GM03348 (cell line): ENCODE data around the gene LYPD6B.

ENCODE experiments used
- DNase-seq: peaks from one replicate; pipeline ENCODE4 v3.0.0; 2012; ENCODE audit warnings: low spot score

The LYPD6B gene

DNA sequence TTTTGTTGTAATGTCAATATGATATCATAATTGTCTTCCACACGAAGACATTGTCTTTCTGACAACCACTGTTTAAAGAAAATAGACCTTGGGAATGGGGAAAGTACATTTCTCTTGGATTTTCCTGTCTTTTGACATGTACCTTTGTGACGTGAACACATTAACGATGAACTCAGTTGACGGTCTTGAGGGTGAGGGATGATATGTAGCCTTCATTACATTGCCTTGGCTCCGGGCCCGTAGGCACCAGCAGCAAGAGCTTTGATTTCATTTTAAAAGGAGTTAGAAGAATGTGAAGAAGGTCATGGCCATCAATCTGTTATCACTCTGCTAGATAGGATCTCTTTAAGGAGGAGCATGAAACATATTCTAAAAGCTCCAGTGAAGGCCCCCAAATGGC, 80.9 kb downstream of the LYPD6B start:
- DNase-seq, result no peak

DNA sequence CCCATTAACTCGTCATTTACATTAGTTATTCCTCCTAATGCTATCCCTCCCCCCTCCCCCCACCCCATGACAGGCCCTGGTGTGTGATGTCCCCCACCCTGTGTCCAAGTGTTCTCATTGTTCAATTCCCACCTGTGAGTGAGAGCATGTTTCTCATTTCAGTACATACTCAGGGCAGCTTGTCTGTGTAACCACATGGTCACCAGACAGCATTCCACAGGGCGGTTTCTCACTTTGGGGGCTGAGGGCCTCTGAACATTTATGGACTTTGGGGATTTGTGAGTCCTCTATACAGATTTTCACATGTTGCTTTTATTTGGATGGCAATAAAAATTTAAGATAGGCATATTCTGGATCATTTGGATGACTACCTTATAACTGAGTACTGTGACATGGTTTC, 84.0 kb downstream of the LYPD6B start:
- no peak for DNase-seq

DNA sequence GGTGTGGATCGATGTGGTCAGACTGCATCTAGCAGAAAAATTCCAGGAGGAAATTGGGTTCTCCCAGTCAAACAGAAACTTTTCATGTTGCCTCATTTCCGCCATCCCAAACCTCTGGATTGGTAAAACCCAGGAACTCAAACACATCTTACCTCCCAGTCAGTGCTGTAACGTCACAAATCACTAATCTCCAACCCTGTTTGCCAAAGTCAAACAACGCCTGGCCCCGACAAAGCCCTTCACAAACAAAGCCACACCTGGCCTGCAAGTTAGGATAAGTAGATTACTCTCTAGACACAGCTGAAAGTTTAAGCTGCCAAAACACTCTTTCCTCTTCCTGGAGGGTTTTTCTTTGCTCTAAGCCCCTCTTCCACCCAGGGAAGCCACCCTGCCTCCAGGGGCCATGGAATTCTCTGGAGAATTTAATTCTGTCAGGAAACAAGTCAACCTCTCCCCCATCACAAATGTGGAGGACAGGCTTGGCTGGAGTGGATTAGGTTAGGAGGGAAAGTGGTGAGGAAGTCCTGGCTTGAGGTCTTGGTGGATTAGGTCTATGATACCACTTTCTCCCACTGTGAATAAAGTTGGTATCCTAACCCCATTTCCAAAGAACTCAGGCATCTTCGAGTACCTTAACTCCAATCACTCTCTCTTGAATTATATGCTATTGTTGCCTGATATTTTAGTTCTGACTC, 86.7 kb downstream of the LYPD6B start:
- DNase-seq, result no peak

DNA sequence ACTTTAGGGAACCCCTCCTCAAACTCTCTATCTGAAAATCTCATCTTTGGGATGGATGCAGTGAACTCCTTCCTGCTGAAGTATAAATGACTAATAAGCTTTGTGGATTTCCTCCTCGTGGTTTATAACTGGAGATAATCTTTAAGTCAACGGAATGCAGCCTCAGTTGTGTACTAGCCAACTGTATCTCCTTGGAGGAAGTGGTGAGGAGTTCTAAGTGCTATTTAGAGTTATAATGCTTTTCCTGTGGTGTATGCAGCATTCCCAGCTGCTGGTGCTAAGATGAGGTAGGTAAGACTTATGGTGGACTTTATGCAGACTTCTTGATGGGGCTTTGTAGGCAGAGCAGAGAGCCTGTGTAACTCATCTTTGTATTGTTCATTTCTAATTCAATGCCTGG, 90.9 kb downstream of the LYPD6B start:
- no peak for DNase-seq

DNA sequence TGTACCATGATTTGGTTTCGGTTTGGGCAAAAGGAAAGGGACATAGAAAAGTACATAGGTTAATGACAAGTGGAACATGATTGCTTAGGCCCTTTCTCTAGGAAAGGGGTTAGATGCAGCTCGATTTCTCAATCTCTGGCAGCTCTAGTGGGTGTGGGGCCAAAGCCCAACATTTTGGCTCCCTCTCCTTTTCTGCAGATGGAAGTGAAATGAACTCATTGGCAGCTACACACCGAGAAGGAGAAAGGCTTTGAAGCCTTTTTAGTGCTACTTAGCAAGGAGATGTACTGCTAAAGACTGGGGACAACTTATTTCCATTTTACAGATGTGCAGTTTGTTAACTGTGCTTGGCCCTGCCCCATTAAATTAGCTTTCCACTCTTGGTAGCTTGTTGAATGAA, 93.8 kb downstream of the LYPD6B start:
- DNase-seq, result no peak

DNA sequence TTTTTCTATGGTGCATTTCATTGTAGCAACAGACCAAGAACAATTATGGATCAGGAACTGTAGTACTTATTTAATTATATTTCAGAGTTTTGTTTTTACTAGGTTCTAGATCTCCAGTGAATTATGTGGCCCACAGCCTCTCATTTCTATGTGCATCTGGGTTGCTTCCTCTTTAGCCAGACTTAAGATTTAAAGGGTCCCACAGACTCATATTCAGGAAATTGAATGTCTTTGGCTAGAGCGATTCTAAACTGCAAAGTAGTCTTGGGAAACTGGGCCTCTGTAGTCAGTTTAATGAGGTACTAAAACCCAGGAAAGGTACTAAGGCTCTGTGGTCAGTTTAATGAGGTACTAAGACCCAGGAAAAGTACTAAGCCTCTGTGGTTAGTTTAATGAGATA, 94.4 kb downstream of the LYPD6B start:
- DNase-seq, result no peak

DNA sequence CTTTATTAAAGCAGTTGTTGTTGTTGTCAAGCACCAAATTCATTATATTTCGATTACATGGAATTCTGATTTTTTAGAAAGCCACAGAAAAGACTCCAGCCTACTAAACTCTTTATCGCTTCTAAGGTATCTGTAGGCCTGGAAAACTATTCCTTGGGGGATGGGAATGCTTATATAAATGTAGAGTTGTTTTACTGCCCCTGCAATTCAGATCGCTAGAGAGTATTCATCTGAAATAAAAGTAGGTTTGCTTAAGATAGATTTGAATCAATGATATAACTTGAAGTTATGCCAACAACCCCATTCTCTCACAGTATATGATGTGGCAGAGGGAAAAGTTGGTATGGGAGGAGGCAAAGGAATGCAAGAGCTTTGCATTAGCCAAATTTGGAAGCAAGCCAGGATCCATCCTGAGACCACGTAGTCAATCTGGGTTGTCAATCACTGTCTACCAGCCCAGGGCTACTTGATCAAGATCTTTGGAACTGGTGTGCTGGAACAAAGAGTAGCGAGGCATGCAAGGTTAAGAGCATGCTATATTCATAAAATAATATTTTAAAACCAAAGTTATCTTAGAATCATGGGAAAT, 95.9 kb downstream of the LYPD6B start:
- no peak for DNase-seq

DNA sequence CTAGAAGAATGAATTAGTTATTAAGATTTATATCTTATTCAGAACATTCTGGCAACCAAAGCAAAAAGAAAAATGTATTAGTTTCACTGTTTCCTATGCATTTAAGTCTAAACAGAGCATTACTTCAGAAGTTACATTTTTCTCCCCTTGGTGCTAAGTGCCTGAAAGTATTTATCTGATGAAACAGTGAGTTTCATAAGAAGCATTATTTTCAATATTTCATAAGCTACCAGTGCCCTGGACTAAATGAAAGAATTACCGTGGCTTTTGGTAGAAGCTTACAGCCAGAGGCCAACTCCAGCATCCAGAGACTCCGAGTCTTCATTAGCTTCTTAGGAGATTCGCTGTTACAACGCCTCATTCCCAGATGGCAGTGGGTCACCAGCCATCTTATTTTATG, 97.6 kb downstream of the LYPD6B start:
- DNase-seq, result no peak

DNA sequence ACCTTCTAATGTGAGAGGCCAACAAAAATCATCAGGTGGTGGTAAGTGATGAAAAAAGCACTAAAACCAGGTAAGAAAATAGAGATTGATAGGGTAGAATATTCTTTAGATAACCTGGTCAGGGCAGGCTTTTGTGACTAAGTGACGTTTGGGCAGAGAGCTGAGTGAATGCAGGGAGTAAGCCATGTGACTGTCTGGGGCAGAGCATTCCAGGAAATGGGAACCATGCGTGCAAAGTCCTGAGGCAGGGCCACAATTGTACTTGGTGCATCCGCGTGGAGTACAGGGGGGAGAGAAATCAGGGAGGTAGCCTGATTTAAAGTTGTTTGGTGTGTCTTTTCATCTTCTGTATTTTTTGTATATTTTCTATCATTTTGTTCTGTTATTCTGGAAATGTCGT, 102.5 kb downstream of the LYPD6B start:
- DNase-seq, result no peak

DNA sequence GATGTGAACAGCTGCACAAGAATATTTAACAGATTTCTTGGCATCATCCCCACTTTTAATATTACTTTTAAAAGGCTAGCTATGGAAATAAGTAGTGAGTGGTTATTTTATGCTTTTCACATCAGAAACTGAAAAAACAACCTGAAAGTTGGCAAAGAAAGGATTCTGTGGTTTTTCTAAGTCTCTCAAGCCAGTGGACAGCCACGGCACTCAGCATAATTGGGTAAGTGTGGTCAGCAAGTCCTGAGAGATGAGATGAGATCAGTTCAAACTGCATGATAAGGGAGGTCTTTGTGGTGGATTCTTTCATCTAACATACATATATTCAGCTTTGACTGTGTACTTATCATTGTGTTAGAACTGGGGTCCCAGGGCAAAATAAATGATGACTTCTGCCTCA, 105.2 kb downstream of the LYPD6B start:
- no peak for DNase-seq

DNA sequence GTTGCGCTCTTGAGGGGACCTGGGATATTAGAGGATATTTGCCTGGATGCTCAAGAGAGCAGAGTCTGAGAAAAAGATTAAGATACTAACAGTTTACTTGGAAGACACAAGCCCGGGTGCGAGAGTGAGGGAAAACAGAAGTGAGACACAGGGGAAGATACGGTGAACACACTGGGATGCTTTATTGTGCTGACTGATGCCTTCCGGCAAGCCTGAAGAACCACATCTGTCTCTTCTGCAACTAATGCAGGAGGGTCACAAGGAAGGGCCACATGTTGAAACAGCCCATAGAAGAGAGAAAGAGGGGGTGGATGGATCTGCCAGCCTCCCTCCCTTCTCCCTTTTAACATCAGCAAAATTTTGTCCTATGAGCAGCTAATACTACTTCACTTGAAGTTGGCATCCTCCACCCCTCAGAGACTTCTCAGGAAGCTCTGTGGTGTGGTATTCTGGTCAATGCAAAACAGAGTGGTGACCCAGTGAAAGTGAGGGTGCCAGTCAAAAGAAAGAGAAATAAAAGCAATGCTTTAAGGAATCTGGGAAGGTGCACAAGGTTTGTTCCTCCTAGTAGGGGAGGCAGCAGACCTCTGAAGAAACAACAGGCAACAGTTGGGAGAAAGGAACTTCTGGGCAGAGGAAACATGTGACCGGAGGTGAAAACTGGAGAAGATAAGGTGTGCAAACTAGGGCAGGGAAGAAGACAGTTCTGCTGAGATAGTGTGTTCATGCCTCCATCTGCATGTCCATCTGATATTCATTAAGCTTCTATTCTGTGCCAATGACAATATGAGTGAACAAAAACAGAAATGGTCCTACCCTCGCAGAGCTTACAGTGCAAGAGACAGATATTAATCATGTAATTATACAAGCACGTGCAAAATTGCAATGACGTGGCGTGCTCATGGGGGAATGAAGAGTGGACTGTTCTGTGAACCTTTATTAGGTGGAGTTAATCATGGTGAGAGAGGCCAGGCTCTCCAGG, 107.1 kb downstream of the LYPD6B start:
- peak; percentile 9 for DNase-seq

DNA sequence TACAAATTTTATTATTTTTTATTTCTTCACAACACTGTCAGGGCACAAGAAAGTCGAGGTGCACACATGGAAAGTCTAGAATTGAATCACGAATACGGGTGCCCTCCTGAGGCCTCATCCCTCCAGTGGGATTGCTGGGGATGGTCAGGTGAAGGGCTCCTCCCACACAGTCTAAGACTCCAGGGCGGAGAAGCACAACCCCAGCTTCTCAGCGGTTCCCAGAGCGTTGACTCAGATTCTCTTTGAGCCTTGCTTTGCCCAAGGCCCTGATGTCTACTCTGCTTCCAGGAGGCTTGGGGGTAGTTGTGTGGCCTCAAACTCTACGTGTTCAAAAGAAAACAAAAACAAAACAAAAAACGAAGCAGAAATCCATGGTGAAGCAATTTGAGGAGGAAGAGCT, 108.4 kb downstream of the LYPD6B start:
- DNase-seq, result no peak

DNA sequence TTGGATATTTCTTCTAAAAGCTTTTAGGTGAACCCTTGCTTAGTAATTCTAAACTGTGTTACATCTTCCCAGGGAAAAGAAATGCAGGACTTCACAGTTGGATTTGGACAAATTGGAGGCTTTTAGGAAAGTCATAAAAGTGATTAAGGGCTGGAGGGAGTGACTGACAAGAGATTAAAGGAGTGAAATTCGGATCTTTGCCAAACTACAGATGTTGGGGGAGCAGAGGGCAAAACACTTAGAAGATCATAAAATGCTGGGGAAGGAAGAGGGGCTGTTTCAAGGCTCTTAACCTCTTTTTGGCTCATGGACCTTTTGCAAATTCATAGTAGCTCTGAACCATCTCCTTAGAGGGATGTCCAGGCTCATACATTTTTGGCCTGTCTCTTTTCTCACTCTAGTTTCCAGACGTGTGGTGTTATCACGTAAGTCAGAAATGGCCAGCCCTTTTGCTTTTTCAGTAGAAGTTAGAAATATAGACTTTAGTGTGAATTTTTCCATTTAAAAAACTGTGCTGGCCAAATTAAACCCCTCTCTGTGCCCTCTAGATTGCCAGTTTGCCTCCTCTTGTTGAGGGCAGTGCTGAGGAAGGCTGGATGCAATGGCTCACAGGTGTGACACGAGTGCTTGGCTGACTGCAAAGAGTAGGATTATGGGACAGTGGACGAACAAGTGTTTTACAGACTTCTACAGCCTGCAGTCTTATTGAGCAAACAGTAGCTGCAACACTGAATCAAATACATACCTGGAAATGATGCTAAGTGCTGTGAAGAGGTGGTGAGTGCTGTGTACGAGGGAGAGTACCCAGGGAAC, 109.9 kb downstream of the LYPD6B start:
- DNase-seq, result no peak

DNA sequence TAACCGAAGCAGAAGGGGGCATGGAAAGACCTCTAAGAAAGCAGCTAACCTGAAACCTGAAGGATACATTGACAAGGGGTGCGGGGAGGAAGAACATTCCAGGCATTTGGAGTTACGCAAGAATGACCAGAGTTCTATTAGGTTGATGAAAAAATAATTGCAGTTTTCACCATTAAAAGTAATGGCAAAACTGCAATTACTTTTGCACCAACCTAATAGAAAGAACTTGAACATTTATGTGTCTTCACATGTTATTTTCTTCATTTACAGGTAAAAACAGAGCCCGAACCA, 110.5 kb downstream of the LYPD6B start:
- no peak for DNase-seq

DNA sequence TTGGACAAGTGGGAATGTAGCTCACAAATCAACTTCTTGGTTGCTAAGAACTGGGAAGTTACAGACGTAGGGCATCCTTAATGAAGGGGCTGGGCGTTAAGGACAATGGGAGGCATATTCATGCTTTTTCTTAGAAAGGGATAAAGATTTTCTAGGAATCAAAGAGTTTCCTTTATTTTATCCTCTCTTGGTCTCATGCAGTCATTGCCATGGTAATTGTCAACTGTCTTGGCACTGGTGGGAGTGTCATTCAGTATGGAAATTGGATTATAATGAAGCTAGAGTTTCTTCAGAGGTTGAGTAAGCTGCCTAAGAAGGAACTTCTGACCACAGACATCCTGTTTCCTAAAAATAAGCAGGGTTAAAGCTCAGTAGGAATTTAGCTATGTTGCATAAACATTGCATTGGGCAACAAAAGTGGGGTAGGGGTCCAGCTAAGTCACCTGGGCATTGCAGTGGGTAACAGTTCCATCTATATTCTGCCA, 114.0 kb downstream of the LYPD6B start:
- DNase-seq, result peak; percentile 17

DNA sequence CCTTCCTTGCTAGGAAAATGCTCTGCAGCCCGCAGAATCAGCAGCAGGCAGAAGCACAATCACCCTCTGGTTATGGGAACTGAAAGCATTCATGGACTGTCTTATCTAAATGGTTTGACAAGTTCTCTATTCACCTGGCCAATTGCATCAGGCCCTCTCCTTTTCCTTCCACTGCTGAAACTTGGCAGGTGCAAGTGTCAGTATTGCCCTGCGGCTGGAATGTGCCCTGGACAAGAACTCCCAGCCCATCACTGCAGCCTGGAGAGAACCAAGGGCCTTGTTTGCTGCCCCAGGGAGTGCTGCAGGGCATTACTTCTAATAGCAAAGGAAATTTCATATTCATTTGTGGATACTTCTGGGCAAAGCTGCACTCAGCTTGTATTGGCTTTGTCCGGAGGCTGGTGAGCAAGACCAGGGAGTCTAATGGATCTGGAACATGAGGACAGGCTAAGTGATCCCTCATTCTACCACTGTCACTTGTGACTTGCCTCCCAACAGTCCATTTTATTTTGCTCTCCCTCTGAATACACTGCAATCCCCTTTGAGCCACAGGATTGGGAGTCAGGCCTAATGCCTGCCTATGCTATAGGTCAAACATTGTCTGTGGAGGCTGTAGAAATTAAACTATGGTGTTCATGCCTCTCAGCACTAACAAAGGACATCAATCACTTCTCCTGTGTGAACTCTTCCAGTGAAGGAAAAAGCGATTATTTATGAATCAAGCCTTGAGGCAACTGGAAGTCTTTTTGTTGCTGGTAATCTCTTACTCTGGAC, 116.9 kb downstream of the LYPD6B start:
- DNase-seq, result no peak

DNA sequence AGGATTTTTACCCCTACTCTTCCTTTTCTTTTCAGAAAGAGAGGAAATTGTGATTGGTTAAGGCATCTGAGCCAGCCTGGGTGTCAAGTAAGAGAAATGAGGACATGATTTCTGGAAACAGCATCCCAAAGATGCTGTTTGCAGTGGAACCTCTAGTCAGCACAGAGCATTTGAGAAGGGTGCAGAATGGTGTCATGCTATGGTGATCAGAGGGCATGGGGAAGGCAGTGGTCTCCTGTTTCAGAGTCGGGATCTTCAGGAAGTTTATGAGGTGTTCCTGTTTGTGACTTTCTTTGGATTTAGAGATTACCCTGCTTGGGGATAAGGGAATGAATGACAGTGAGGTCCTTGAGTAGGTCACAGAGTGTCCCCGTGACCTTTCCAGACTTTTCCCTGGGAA, 117.5 kb downstream of the LYPD6B start:
- DNase-seq, result no peak

DNA sequence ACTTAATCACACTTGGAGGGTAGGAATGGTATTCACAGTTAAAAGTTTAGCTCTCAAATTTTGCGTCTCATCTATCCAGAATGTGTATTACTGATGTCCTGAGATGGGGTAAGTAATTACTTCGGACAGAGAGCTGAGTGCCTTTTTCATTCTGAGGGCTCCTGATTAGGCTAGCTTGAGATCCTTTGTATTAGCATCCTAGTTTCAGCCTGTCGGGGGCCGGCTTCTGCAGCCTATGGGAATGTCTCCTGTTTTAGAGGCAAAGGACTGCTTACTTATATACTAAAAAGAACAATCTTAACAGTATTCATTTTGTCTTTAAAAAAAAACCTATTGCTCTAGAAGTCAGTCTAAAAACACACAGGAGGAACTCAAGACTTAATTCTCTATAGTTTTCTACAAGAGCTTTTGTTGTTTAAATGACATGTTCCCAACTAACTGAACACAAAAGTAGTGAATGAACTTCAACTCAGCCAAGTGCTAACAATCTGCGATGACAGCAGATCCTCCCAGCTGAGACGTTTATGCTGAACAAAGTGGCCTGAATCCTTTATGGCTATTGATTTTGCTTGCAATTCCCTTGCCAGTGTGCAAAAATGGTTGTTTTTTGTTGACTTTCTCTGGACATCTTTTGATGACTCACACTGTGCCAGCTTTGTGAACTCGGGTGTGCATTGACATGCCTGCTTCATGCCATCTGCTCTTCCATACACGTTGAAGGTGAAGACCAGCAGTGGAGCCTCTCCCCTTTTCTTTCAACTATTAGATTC, 118.7 kb downstream of the LYPD6B start:
- DNase-seq, result no peak

DNA sequence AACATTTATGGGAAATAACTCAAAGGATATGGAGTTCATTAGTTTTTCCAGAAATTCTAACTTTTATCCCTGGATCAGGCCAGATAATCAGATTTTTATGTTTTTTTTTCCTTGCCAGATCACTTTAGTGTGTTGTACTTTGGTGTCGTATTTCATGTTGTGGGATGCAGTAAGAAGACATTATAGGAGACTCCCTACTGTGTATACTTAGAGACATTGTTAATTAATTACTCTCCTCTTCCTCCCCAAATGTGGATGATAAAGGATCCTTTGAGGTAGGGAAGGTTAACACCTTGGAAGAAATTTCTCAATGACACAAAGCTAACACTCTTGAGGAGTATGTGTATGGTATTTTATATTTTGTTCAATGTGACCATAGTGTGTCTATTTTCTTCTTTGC, 120.5 kb downstream of the LYPD6B start:
- no peak for DNase-seq

DNA sequence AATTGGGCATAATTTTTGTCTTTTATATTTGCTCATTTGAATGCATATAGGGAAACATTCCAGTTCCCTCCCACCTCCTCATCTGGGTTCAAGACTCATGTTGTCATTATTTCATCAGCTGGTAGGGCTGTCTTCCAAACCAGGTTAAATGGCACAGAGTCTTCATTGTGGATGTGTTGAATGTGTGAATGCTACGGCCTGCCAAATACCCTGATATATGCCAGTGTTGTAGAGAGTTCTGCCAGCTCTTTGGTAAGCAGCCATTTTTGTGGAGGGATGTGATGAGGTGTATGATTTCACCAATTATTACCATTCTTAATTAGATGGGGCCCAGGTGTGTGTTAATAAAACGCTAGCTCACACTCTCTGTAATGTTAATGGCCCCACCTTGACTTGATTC, 121.7 kb downstream of the LYPD6B start:
- no peak for DNase-seq
